Caco-2 (cell line): ENCODE measurements around the gene SPESP1. TPM values are rescaled to one million over a fixed set of nuclear protein-coding genes. Genes with fewer than 3 reads are reported as not detected.

Source experiments
- BruUV-seq: library from RNA; stranded (reverse); fragments of 400-500 nt; replicated peaks from 2 replicates; lab custom pipeline; 2021; lab: Mats Ljungman, UMichigan
- CTCF ChIA-PET: fragments of 300-600 bp; sonication (Branson Sonifier 250); formaldehyde crosslinking; loops from one replicate; lab custom pipeline; 2022; ENCODE audit warnings: antibody characterized with exemption; lab: Charles Lee
- POLR2A ChIA-PET: fragments of 300-600 bp; sonication (Branson Sonifier 250); formaldehyde crosslinking; loops from one replicate; lab custom pipeline; 2022; ENCODE audit warnings: antibody characterized with exemption; lab: Charles Lee
- DNase-seq, 2 experiments: peaks; one replicate each; pipeline versions ENCODE4 v3.0.0 to v3.0.0-alpha.2; 2020 to 2022
- H3K27me3 ChIP-seq: replicated peaks from 2 replicates; pipeline ENCODE4 v1.6.0; 2011; ENCODE audit warnings: low read length; ENCODE audit not compliant: control insufficient read depth, insufficient read depth
- H3K36me3 ChIP-seq: 2 replicates; pipeline ENCODE4 v1.5.1; 2011; ENCODE audit warnings: low read length; ENCODE audit not compliant: control insufficient read depth, insufficient read depth
- H3K4me1 ChIP-seq: fragments of 250-450 bp; sonication (Bioruptor Pico); 2 replicates; pipeline ENCODE4 v1.5.1; 2020; ENCODE audit warnings: mild to moderate bottlenecking
- H3K4me3 ChIP-seq: 2 replicates; pipeline ENCODE4 v1.5.1; 2011; ENCODE audit warnings: low read depth, mild to moderate bottlenecking, control low read depth, low read length
- H3K9me3 ChIP-seq: fragments of 250-450 bp; sonication (Bioruptor Pico); 2 replicates; pipeline ENCODE4 v1.5.1; 2020; ENCODE audit warnings: mild to moderate bottlenecking, moderate library complexity
- H3K27ac Mint-ChIP-seq: one replicate; pipeline ENCODE4 v1.8.0; 2022; ENCODE audit warnings: mixed read lengths; ENCODE audit not compliant: unreplicated experiment
- H3K27me3 Mint-ChIP-seq: one replicate; pipeline ENCODE4 v1.8.0; 2022; ENCODE audit warnings: mixed read lengths; ENCODE audit not compliant: insufficient read depth, unreplicated experiment
- H3K36me3 Mint-ChIP-seq: one replicate; pipeline ENCODE4 v1.8.0; 2022; ENCODE audit warnings: mild to moderate bottlenecking, mixed read lengths; ENCODE audit not compliant: insufficient read depth, unreplicated experiment
- H3K4me1 Mint-ChIP-seq: one replicate; pipeline ENCODE4 v1.8.0; 2022; ENCODE audit warnings: low read depth, mixed read lengths; ENCODE audit not compliant: unreplicated experiment
- H3K4me3 Mint-ChIP-seq: one replicate; pipeline ENCODE4 v1.8.0; 2022; ENCODE audit warnings: mild to moderate bottlenecking, moderate library complexity, mixed read lengths; ENCODE audit not compliant: unreplicated experiment
- H3K9me3 Mint-ChIP-seq: one replicate; pipeline ENCODE4 v1.8.0; 2022; ENCODE audit warnings: mixed read lengths; ENCODE audit not compliant: unreplicated experiment
- CTCF ChIP-seq, 2 experiments: fragments of 200-600 bp in 1 of 2; IDR thresholded peaks; 1 replicate in 1 of 2; 2 replicates in 1 of 2; pipeline versions ENCODE4 v1.5.1 to v1.8.0; 2011 to 2022; ENCODE audit warnings: antibody characterized with exemption in 1 of 2, control low read depth in 1 of 2, inconsistent platforms in 1 of 2, low read depth in 1 of 2, low read length in 1 of 2, mild to moderate bottlenecking in 1 of 2, moderate library complexity in 1 of 2; ENCODE audit not compliant: insufficient read depth in 1 of 2, severe bottlenecking in 1 of 2, unreplicated experiment in 1 of 2
- intact Hi-C: fragments of 100-400 bp; cut with micrococcal nuclease; formaldehyde crosslinking; loops from one replicate; pipeline ENCODE4 v1.10.0; 2022; ENCODE audit not compliant: unreplicated experiment
- total RNA-seq: library from RNA; stranded (reverse); gene quantifications from 2 replicates; pipeline ENCODE4 v1.2.3, GENCODE V29; 2022

The SPESP1 gene
- total RNA-seq, 1 experiment from 2014 or later = not detected

GRCh38 chr15:68987120-68987519, 56.8 kb downstream of the SPESP1 start:
- Mint-ChIP-seq H3K9me3 (no peaks in the 10 kb centered on the region), H3K36me3 (no peaks in the 10 kb centered on the region), H3K4me3 (no peak overlapping the region), H3K4me1 (peaks cover 20% of the 10 kb centered on the region), H3K27me3 (no peaks in the 10 kb centered on the region), H3K27ac (no peak overlapping the region)
- DNase-seq = no peak
- intact Hi-C loops = no loop called here
- Histone ChIP-seq H3K4me3 (no peak overlapping the region), H3K27me3 (no peaks in the 10 kb centered on the region), H3K9me3 (no peaks in the 10 kb centered on the region; the same call in 1 of the 2 replicates), H3K4me1 (peaks cover 40% of the 10 kb centered on the region), H3K36me3 (no peaks in the 10 kb centered on the region)
- BruUV-seq = no TSS peak
- TF ChIP-seq CTCF (IDR thresholded peaks at IDR 0.05; ENCODE audit: insufficient read depth in 1 of 2, low read depth in 1 of 2, low read length in 1 of 2, severe bottlenecking in 1 of 2, unreplicated experiment in 1 of 2) = no peak
- ChIA-PET POLR2A (no interaction called here), CTCF (no interaction called here)

GRCh38 chr15:68987676-68988075, 57.4 kb downstream of the SPESP1 start:
- Histone ChIP-seq H3K4me3 (no peak overlapping the region), H3K4me1 (peaks cover 45% of the 10 kb centered on the region), H3K9me3 (no peaks in the 10 kb centered on the region; the same call in 1 of the 2 replicates), H3K27me3 (no peaks in the 10 kb centered on the region), H3K36me3 (no peaks in the 10 kb centered on the region)
- Mint-ChIP-seq H3K4me3 (no peak overlapping the region), H3K9me3 (no peaks in the 10 kb centered on the region), H3K4me1 (peaks cover 26% of the 10 kb centered on the region), H3K27ac (no peak overlapping the region), H3K36me3 (no peaks in the 10 kb centered on the region), H3K27me3 (no peaks in the 10 kb centered on the region)
- no peak for TF ChIP-seq CTCF (IDR thresholded peaks at IDR 0.05; ENCODE audit: insufficient read depth in 1 of 2, low read depth in 1 of 2, low read length in 1 of 2, severe bottlenecking in 1 of 2, unreplicated experiment in 1 of 2)
- DNase-seq = no peak
- intact Hi-C loops = no loop called here
- no TSS peak for BruUV-seq
- ChIA-PET POLR2A (no interaction called here), CTCF (no interaction called here)

- ChIA-PET POLR2A (no interaction called here), CTCF (no interaction called here)
- Histone ChIP-seq H3K36me3 (no peaks in the 10 kb centered on the region), H3K9me3 (no peaks in the 10 kb centered on the region; the same call in 1 of the 2 replicates), H3K4me3 (no peak overlapping the region), H3K27me3 (no peaks in the 10 kb centered on the region), H3K4me1 (peaks cover 29% of the 10 kb centered on the region)
- intact Hi-C loops = no loop called here
- no peaks in the 10 kb centered on the region for H3K9me3 Mint-ChIP-seq
- H3K4me3 Mint-ChIP-seq = no peak overlapping the region
- no peak overlapping the region for H3K27ac Mint-ChIP-seq
- H3K36me3 Mint-ChIP-seq = no peaks in the 10 kb centered on the region
- TF ChIP-seq CTCF (IDR thresholded peaks at IDR 0.05; ENCODE audit: insufficient read depth in 1 of 2, low read depth in 1 of 2, low read length in 1 of 2, severe bottlenecking in 1 of 2, unreplicated experiment in 1 of 2) = no peak
- BruUV-seq = no TSS peak
- no peaks in the 10 kb centered on the region for H3K27me3 Mint-ChIP-seq
- no peak for DNase-seq
- H3K4me1 Mint-ChIP-seq = peaks cover 14% of the 10 kb centered on the region
Measured at GRCh38 chr15:68989541-68990230, 59.4 kb downstream of the SPESP1 start.
